Neural progenitor cell (in vitro differentiated cells): ENCODE measurements around the gene RBM27. TPM values are rescaled to one million over a fixed set of nuclear protein-coding genes. Genes with fewer than 3 reads are reported as not detected.

Experiments used
- DNase-seq: peaks from one replicate; pipeline ENCODE4 v3.0.0-alpha.2; 2016; ENCODE audit warnings: low spot score
- H2AFZ ChIP-seq: fragments of 200-600 bp; sonication (generic); replicated peaks from 2 replicates; pipeline ENCODE4 v1.6.1; 2016; ENCODE audit warnings: antibody characterized with exemption
- H3F3A ChIP-seq: fragments of 200-600 bp; sonication (generic); 2 replicates; pipeline ENCODE4 v1.6.1; 2016; ENCODE audit warnings: antibody characterized with exemption, low read depth
- H3K27ac ChIP-seq: fragments of 200-600 bp; sonication (generic); 2 replicates; pipeline ENCODE4 v1.5.1; 2016; ENCODE audit warnings: mild to moderate bottlenecking
- H3K27me3 ChIP-seq: fragments of 200-600 bp; sonication (generic); 2 replicates; pipeline ENCODE4 v1.6.1; 2016; ENCODE audit warnings: mild to moderate bottlenecking, moderate library complexity
- H3K36me3 ChIP-seq: fragments of 200-600 bp; sonication (generic); 2 replicates; pipeline ENCODE4 v1.5.1; 2016
- H3K4me1 ChIP-seq: fragments of 200-600 bp; sonication (generic); 2 replicates; pipeline ENCODE4 v1.6.1; 2016; ENCODE audit warnings: mixed run types
- H3K4me2 ChIP-seq: fragments of 200-600 bp; sonication (generic); 2 replicates; pipeline ENCODE4 v1.6.1; 2016
- H3K4me3 ChIP-seq: fragments of 200-600 bp; sonication (generic); 2 replicates; pipeline ENCODE4 v1.5.1; 2016
- H3K79me2 ChIP-seq: fragments of 200-600 bp; sonication (generic); 2 replicates; pipeline ENCODE4 v1.6.1; 2016; ENCODE audit warnings: low read depth
- H3K9ac ChIP-seq: fragments of 200-600 bp; sonication (generic); 2 replicates; pipeline ENCODE4 v1.6.1; 2016
- H3K9me3 ChIP-seq: fragments of 200-600 bp; sonication (generic); 2 replicates; pipeline ENCODE4 v1.5.1; 2016; ENCODE audit warnings: low read depth
- H4K20me1 ChIP-seq: fragments of 200-600 bp; sonication (generic); 2 replicates; pipeline ENCODE4 v1.6.1; 2016; ENCODE audit warnings: low read depth
- H3K27ac Mint-ChIP-seq: 3 replicates; pipeline ENCODE4 v1.8.0; 2021; ENCODE audit warnings: mixed read lengths
- H3K27me3 Mint-ChIP-seq: 2 replicates; pipeline ENCODE4 v1.8.0; 2022; ENCODE audit warnings: low read depth, mild to moderate bottlenecking, inconsistent platforms, moderate library complexity, mixed read lengths; ENCODE audit not compliant: insufficient read depth
- H3K36me3 Mint-ChIP-seq: 3 replicates; pipeline ENCODE4 v1.8.0; 2021; ENCODE audit warnings: mixed read lengths
- H3K4me1 Mint-ChIP-seq: 3 replicates; pipeline ENCODE4 v1.8.0; 2021; ENCODE audit warnings: mixed read lengths
- H3K4me3 Mint-ChIP-seq: 3 replicates; pipeline ENCODE4 v1.8.0; 2021; ENCODE audit warnings: mild to moderate bottlenecking, moderate library complexity, mixed read lengths
- H3K9me3 Mint-ChIP-seq: 3 replicates; pipeline ENCODE4 v1.8.0; 2020; ENCODE audit warnings: mixed read lengths
- EZH2 ChIP-seq: fragments of 200-600 bp; sonication (generic); IDR thresholded peaks from 2 replicates; pipeline ENCODE4 v1.6.1; 2017; ENCODE audit warnings: antibody characterized with exemption, mild to moderate bottlenecking, moderate library complexity
- EZH2phosphoT487 ChIP-seq: fragments of 200-600 bp; sonication (generic); IDR thresholded peaks from 2 replicates; pipeline ENCODE4 v1.6.1; 2017; ENCODE audit warnings: antibody characterized with exemption
- total RNA-seq: library from RNA; depleted of rRNA; stranded (reverse); fragments of >200 nt; gene quantifications from 2 replicates; pipeline ENCODE4 v1.2.3, GENCODE V29; 2015; ENCODE audit warnings: low replicate concordance
- TF ChIP-seq, protein P1 (sequence below): fragments of 200-600 bp; sonication (generic); IDR thresholded peaks from 2 replicates; pipeline ENCODE4 v1.5.1; 2017; ENCODE audit warnings: antibody characterized with exemption, mild to moderate bottlenecking

RBM27 gene
- total RNA-seq, result 44.3 and 55.0 TPM in 2 replicates

GRCh38 chr5:146203011-146203871 lies at the start of gene RBM27:
TSS of gene RBM27 (plus strand) at chr5:146203605. CDS start at chr5:146203766, 161 bp downstream.
- Mint-ChIP-seq H3K27ac (no peak within 1 kb of the TSS), H3K4me3 (no peak within 1 kb of the TSS), H3K27me3 (peaks cover 5% of the 10 kb centered on the region), H3K36me3 (no peaks in the 10 kb centered on the region), H3K9me3 (no peaks in the 10 kb centered on the region), H3K4me1 (peaks cover 6% of the 10 kb centered on the region)
- peaks cover 19% of the 10 kb centered on the region for H3F3A ChIP-seq
- no peak for TF ChIP-seq EZH2
- no peak for TF ChIP-seq EZH2phosphoT487
- TF ChIP-seq, protein P1, sequence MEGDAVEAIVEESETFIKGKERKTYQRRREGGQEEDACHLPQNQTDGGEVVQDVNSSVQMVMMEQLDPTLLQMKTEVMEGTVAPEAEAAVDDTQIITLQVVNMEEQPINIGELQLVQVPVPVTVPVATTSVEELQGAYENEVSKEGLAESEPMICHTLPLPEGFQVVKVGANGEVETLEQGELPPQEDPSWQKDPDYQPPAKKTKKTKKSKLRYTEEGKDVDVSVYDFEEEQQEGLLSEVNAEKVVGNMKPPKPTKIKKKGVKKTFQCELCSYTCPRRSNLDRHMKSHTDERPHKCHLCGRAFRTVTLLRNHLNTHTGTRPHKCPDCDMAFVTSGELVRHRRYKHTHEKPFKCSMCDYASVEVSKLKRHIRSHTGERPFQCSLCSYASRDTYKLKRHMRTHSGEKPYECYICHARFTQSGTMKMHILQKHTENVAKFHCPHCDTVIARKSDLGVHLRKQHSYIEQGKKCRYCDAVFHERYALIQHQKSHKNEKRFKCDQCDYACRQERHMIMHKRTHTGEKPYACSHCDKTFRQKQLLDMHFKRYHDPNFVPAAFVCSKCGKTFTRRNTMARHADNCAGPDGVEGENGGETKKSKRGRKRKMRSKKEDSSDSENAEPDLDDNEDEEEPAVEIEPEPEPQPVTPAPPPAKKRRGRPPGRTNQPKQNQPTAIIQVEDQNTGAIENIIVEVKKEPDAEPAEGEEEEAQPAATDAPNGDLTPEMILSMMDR, result no peak
- H3K4me1 ChIP-seq, result peaks cover 18% of the 10 kb centered on the region
- H3K9me3 ChIP-seq, result no peaks in the 10 kb centered on the region
- H3K4me2 ChIP-seq, result peak within 1 kb of the TSS; percentile 86
- H3K79me2 ChIP-seq, result peaks cover 47% of the 10 kb centered on the region
- no peaks in the 10 kb centered on the region for H3K27me3 ChIP-seq
- H2AFZ ChIP-seq, result peak within 1 kb of the TSS; percentile 92
- peak within 1 kb of the TSS; percentile 90 for H3K9ac ChIP-seq
- peak within 1 kb of the TSS; percentile 99 for H3K4me3 ChIP-seq
- peak; percentile 97 for DNase-seq
- H3K36me3 ChIP-seq, result no peaks in the 10 kb centered on the region
- peak within 1 kb of the TSS; percentile 83 for H3K27ac ChIP-seq
- H4K20me1 ChIP-seq, result peaks cover 38% of the 10 kb centered on the region

DNA sequence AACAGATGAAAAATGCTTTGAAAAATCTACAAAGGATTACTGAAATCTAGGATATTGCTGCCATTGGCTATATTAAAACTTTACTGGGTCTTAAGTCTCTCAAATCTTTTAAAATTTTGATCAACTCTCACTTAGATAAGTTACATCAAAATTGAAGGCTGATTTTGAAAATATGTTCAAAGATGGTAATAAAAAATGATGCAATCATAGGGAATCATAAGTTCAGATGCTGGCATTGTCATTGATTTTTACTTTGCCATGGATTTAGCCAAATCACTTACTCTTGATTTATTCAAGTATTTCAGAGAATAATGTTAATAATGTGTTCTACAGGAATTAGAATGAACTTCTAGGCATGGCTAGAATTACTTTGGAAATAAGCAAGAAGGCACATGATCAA lies 45.1 kb upstream of the RBM27 start:
- Histone ChIP-seq H3K4me3 (no peak overlapping the region), H3K27me3 (no peaks in the 10 kb centered on the region), H3K79me2 (no peaks in the 10 kb centered on the region), H3K4me1 (no peaks in the 10 kb centered on the region), H2AFZ (no peak overlapping the region), H3K4me2 (no peak overlapping the region), H3K27ac (no peak overlapping the region), H3K9me3 (no peaks in the 10 kb centered on the region), H3K36me3 (peaks cover 61% of the 10 kb centered on the region), H4K20me1 (no peaks in the 10 kb centered on the region), H3F3A (no peaks in the 10 kb centered on the region), H3K9ac (no peak overlapping the region)
- H3K27ac Mint-ChIP-seq, result no peak overlapping the region
- H3K9me3 Mint-ChIP-seq, result no peaks in the 10 kb centered on the region
- DNase-seq, result no peak
- peaks cover 40% of the 10 kb centered on the region for H3K36me3 Mint-ChIP-seq
- no peaks in the 10 kb centered on the region for H3K27me3 Mint-ChIP-seq
- no peak for TF ChIP-seq EZH2phosphoT487
- TF ChIP-seq, protein P1, result no peak
- TF ChIP-seq EZH2, result no peak
- no peaks in the 10 kb centered on the region for H3K4me1 Mint-ChIP-seq
- H3K4me3 Mint-ChIP-seq, result no peak overlapping the region

DNA sequence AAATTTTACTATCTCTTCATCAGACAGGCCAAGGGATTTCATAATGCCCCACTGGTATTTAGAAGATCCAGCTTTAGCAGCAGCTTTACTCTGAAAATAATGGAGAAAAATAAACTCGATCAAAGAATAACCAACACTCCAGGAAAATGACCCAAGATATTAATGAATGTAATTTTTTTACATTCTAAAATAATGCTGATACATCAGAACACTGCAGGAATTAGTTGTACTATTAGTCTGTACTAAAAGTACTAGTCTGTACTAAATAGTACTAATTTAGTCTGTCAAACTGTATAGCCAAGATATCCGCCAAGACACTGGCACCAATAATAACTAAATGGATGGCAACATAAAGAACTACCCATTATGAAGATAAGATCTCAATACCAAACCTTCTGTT lies 39.0 kb upstream of the RBM27 start:
- Histone ChIP-seq H3K27me3 (no peaks in the 10 kb centered on the region), H3K4me3 (no peak overlapping the region), H4K20me1 (peaks cover 3% of the 10 kb centered on the region), H3K9me3 (no peaks in the 10 kb centered on the region), H3F3A (no peaks in the 10 kb centered on the region), H3K27ac (no peak overlapping the region), H3K9ac (no peak overlapping the region), H3K36me3 (peaks cover 46% of the 10 kb centered on the region), H3K79me2 (peaks cover 4% of the 10 kb centered on the region), H3K4me2 (no peak overlapping the region), H2AFZ (no peak overlapping the region), H3K4me1 (no peaks in the 10 kb centered on the region)
- Mint-ChIP-seq H3K27ac (no peak overlapping the region), H3K9me3 (no peaks in the 10 kb centered on the region), H3K36me3 (peaks cover 54% of the 10 kb centered on the region), H3K4me1 (no peaks in the 10 kb centered on the region), H3K4me3 (no peak overlapping the region), H3K27me3 (no peaks in the 10 kb centered on the region)
- no peak for TF ChIP-seq EZH2phosphoT487
- TF ChIP-seq, protein P1, result no peak
- no peak for TF ChIP-seq EZH2
- no peak for DNase-seq
